Amniotic epithelial cell (primary cell): ENCODE measurements around the gene PRKG1.
"Not testable (repeated sequence)": the region's sequence is repeated elsewhere in the genome, so short reads cannot be mapped to it uniquely, and the experiment has no call there.

Source experiments
- DNase-seq: peaks from one replicate; pipeline ENCODE4 v3.0.0-alpha.2; 2010; ENCODE audit warnings: low read depth

PRKG1 gene

GRCh38 chr10:51510231-51510630 lies 435.9 kb downstream of the PRKG1 start:
- peak; percentile 22 for DNase-seq

GRCh38 chr10:51521605-51522004 lies 447.3 kb downstream of the PRKG1 start:
- no peak for DNase-seq

- DNase-seq, result peak; percentile 3
Observed at GRCh38 chr10:51522858-51523257, 448.6 kb downstream of the PRKG1 start.

- DNase-seq, result no peak
Observed at GRCh38 chr10:51523440-51523839, 449.2 kb downstream of the PRKG1 start.

- DNase-seq, result peak; percentile 3
Observed at GRCh38 chr10:51524041-51524440, 449.8 kb downstream of the PRKG1 start.

- peak; percentile 17 for DNase-seq
Observed at GRCh38 chr10:51527522-51528219, 453.4 kb downstream of the PRKG1 start.

GRCh38 chr10:51528527-51528926 lies 454.2 kb downstream of the PRKG1 start:
- no peak for DNase-seq

- no peak for DNase-seq
Observed at GRCh38 chr10:51530541-51530940, 456.3 kb downstream of the PRKG1 start.

- DNase-seq, result no peak
Observed at GRCh38 chr10:51532044-51532443, 457.8 kb downstream of the PRKG1 start.

- DNase-seq, result no peak
Observed at GRCh38 chr10:51542853-51543252, 468.6 kb downstream of the PRKG1 start.

GRCh38 chr10:51544933-51545332 lies 470.6 kb downstream of the PRKG1 start:
- no peak for DNase-seq

GRCh38 chr10:51547941-51548340 lies 473.7 kb downstream of the PRKG1 start:
- no peak for DNase-seq

GRCh38 chr10:51552879-51553278 lies 478.6 kb downstream of the PRKG1 start:
- no peak for DNase-seq

GRCh38 chr10:51564896-51565510 lies 490.7 kb downstream of the PRKG1 start:
- DNase-seq, result no peak

GRCh38 chr10:51567271-51567670 lies 493.0 kb downstream of the PRKG1 start:
- no peak for DNase-seq

GRCh38 chr10:51569467-51569866 lies 495.2 kb downstream of the PRKG1 start:
- no peak for DNase-seq

GRCh38 chr10:51574248-51575048 lies 500.2 kb downstream of the PRKG1 start:
- no peak for DNase-seq

GRCh38 chr10:51581196-51581595 lies 506.9 kb downstream of the PRKG1 start:
- DNase-seq, result not testable (repeated sequence)

GRCh38 chr10:51583976-51584375 lies 509.7 kb downstream of the PRKG1 start:
- DNase-seq, result no peak

GRCh38 chr10:51585742-51586141 lies 511.5 kb downstream of the PRKG1 start:
- no peak for DNase-seq

GRCh38 chr10:51588984-51589383 lies 514.7 kb downstream of the PRKG1 start:
- DNase-seq, result no peak

- no peak for DNase-seq
Observed at GRCh38 chr10:51590818-51591217, 516.5 kb downstream of the PRKG1 start.

GRCh38 chr10:51596695-51597094 lies 522.4 kb downstream of the PRKG1 start:
- no peak for DNase-seq
